CD4-positive, alpha-beta T cell treated with Interleukin-17A for 4 hours (primary cell): Measurements from ENCODE around the gene MAP1A.

Source experiments
- DNase-seq: peaks from one replicate; pipeline ENCODE4 v3.0.0-alpha.2; 2020; ENCODE audit warnings: mixed read lengths

MAP1A gene

GRCh38 chr15:43517354-43518196 lies at the start of gene MAP1A:
MAP1A (plus strand) TSS chr15:43517608; CDS start chr15:43521474, 3,866 bp downstream.
- DNase-seq: no peak

DNA sequence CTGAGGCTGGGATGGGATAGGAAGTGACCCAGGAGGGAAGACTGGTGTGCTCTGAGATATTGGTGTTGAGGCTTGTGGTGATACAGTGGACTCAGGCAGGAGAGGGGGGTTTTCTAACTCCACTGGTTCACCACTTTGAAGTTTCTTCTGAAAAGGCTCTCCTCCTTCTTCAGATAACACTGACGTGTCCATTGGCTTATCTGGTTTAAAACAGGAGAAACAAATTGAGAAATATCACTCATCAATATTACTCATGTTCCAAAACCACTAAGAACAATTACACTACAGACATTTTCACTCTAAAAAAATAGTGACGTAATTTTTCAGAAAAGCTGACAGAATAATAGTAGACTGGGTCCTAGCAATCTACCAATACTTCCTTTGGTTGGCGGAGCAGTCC lies 47.5 kb upstream of the MAP1A start:
- DNase-seq: no peak

- DNase-seq: no peak
These were observed 45.4 kb upstream of the MAP1A start for GRCh38 chr15:43471975-43472374.

DNA sequence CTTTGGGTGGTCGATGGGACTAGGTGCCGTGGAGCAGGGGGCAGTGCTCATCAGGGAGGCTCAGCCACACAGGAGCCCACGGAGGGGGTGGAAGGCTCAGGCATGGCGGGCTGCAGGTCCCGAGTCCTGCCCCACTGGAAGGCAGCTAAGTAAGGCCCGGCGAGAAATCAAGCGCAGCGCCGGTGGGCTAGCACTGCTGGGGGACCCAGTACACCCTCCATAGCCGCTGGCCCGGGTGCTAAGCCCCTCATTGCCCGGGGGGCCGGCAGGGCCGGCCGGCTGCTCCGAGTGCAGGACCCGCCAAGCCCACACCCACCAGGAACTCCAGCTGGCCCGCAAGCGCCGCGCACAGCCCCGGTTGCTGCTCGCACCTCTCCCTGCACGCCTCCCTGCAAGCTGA lies 43.5 kb upstream of the MAP1A start:
- no peak for DNase-seq

- peak; percentile 11 for DNase-seq
These were observed 33.9 kb upstream of the MAP1A start for GRCh38 chr15:43483297-43484128.

- no peak for DNase-seq
These were observed 33.0 kb upstream of the MAP1A start for GRCh38 chr15:43484455-43484854.

DNA sequence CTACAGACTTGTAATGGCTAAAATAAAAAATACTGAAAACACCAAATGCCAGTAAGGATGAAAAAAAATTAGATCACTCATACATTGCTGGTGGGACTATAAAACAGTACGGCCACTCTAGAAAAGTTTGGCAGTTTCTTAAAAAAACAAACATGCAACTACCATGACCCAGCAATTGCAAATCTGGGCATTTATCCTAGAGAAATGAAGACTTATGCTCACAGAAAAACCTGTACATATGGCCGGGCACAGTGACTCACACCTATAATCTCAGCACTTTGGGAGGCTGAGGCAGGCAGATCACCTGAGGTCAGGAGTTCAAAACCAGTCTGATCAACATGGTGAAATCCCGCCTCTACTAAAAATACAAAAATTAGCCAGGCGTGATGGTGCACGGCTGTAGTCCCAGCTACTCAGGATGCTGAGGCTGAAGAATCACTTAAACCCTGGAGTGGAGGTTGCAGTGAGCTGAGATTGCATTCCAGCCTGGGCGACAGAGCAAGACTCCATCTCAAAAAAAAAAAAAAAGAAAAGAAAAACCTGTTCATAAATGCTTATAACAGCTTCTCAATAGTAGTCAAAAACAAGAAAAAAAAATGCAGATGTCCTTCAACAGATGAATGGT lies 30.0 kb upstream of the MAP1A start:
- no peak for DNase-seq

DNA sequence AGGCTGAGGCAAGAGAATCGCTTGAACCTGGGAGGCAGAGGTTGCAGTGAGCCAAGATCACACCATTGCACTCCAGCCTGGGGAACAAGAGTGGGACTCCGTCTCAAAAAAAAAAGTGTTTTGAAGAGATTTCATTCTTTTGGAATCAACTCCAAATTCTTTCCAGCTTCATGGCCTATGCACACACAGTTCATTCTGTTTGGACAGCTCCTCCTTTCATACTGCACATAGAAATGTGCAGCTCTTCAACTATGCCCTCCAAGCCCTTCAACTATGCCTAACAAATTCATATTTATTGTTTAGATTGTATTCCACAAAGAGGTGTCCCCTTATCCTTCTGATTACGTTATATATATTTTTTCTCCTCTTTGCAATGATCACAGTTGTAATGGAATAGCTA lies 28.6 kb upstream of the MAP1A start:
- DNase-seq: no peak

DNA sequence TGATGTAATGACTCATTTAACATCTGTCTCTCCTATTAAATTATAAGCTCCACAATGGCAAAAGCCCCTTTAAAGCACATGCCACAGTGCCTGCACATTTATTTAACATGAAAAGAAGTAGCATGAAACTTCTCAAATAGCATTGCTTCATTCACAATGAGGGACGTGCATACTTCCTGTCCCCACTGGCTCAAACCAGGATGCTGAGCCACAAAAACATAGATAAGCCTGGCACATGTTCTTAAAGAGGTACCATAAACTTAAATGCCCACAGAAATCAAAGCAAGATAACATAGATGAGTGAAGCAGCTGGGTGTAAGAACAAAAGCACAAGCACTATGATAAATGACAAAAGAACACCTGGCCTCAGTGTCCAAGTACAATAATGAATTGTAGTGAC lies 28.2 kb upstream of the MAP1A start:
- DNase-seq: no peak

DNA sequence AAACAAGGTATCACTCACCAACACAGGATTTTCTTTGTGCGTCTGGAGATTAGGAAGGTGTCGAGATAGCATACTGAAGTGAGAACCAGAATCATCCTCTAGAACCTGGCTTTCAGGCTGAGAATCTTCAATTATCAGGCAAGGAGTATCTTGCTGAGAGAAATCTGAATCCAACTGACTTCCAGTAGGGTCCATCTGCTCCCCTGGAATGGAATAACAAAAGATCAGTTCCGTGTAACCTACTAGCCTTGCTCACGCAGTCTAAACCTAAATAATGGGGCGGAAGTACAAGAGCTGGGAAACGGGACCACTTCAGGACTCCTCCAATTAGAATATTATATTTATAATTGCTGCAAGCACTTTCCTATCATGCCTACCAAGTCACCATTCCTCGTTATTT lies 25.1 kb upstream of the MAP1A start:
- no peak for DNase-seq

- DNase-seq: peak; percentile 94
These were observed 24.5 kb upstream of the MAP1A start, which contains the start of gene TP53BP1 for GRCh38 chr15:43492673-43493601. TP53BP1 (minus strand) TSS chr15:43493156; CDS start chr15:43493043, 113 bp downstream.

- DNase-seq: no peak
These were observed 23.5 kb upstream of the MAP1A start for GRCh38 chr15:43493703-43494472.

GRCh38 chr15:43498990-43499389 lies 18.4 kb upstream of the MAP1A start:
- DNase-seq: no peak

DNA sequence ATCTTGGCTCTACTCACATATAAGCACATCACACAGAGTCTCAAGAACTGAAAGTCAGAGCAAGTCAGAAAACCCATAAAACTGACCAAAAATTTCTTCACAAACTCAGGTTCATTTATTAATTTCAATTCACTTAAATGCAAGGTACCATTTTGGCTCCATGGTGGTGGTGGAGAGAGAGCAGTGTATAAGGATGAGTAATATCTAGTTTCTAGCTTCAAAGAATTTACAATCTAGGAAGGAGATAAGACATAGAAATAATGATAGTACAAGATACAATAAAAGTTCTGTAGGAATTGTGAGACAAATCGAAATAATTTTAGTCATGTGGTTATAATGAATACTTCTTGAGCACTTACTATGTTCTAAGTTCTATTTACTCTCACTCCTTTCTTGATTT lies 17.8 kb upstream of the MAP1A start:
- no peak for DNase-seq

DNA sequence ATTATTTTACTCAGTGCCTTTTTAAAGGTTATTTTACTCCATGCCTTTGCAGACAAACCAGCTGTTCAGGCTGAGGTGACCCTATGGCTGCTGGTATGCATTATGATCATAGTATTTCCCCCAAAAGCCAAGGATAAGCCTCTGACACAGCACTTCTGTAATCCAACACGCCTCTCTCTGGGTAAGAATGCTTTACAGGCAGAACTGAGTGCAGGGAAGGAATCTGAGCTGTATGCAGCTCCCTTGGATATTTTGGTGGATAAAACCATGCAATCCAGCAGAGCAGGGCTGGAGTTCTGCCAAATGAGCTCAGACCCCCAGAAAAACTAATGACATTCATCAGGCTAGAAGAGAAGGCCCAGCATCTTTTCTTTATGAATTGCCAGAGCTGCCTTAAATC lies 11.7 kb upstream of the MAP1A start:
- DNase-seq: no peak

DNA sequence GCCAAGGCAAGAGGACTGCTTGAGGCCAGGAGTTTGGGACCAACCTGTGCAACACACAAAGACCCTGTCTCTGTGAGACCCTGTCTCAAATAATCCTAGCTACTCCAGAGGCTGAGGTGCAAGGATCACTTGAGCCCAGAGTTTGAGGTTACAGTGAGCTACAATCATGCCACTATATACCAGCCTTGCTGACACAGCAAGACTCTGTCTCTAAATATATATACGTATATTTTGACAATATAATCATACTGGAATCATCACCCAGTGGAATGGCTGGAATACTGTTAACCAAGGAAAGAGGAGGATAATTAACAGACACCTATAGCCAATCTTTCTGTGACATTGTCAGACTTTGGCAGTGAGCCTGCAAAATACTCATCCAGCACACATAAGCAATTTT lies 9.0 kb upstream of the MAP1A start:
- DNase-seq: no peak

DNA sequence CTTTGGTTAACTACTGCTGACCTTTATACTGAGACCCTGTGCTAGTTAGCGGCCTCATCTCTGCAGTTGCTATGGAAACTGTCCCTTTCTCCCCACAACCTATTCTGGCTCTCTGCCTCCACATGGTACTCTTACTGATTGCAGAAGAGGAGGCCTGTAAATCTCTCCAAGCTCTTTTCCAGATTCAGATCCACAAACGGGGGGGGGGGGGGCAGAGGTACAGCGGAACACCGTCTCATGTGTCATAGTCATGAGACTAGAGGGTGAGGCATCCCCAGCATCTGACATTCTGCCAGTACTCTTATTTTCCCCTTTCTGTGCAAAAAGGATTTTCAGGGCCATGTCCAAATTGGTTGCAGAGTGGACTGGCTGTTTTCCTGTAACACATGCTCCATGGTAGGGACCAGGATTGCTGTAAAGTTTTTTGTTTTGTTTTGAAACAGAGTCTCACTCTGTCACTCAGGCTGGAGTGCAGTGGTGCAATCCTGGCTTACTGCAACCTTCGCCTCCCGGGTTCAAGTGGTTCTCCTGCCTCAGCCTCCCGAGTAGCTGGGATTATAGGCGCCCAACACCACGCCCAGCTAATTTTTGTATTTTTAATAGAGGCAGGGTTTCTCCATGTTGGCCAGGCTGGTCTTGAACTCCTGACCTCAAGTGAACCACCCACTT lies 8.3 kb upstream of the MAP1A start:
- DNase-seq: no peak

- no peak for DNase-seq
These were observed 7.7 kb upstream of the MAP1A start for GRCh38 chr15:43509660-43510199.

GRCh38 chr15:43510200-43511011 lies 7.0 kb upstream of the MAP1A start:
- DNase-seq: peak; percentile 99
